DND-41 (cell line): ENCODE measurements around the gene TEP1.

Experiments
- ATAC-seq: fragments of 200-7000 bp; cut with Tn5 transposase; 3 replicates; pipeline ENCODE4 v1.9.1; 2021; ENCODE audit warnings: low read depth; ENCODE audit not compliant: insufficient read depth
- DNase-seq: peaks from one replicate; pipeline ENCODE4 v3.0.0-alpha.2; 2020
- H2AFZ ChIP-seq: 2 replicates; pipeline ENCODE4 v1.6.0; 2012; ENCODE audit warnings: low read depth, low read length
- H3K27ac ChIP-seq: 2 replicates; pipeline ENCODE4 v1.5.1; 2012; ENCODE audit warnings: low read length, inconsistent platforms
- H3K27me3 ChIP-seq: fragments of 200-600 bp; sonication (generic); 2 replicates; pipeline ENCODE4 v1.6.0; 2012; ENCODE audit warnings: low read length, mild to moderate bottlenecking, inconsistent platforms; ENCODE audit not compliant: insufficient read depth, poor library complexity
- H3K36me3 ChIP-seq: 2 replicates; pipeline ENCODE4 v1.5.1; 2012; ENCODE audit warnings: low read length, inconsistent platforms; ENCODE audit not compliant: insufficient read depth
- H3K4me1 ChIP-seq: 2 replicates; pipeline ENCODE4 v1.5.1; 2012; ENCODE audit warnings: mild to moderate bottlenecking, low read length; ENCODE audit not compliant: insufficient read depth
- H3K4me2 ChIP-seq: 2 replicates; pipeline ENCODE4 v1.6.0; 2012; ENCODE audit warnings: mild to moderate bottlenecking, moderate library complexity, low read length, inconsistent platforms; ENCODE audit not compliant: insufficient read depth
- H3K4me3 ChIP-seq, 2 experiments: fragments of 200-600 bp in 1 of 2; shearing (Covaris generic) in 1 of 2; 2 replicates each; pipeline ENCODE4 v1.5.1; 2012 to 2016; ENCODE audit warnings: inconsistent platforms in 2 of 2, low read length in 2 of 2, mild to moderate bottlenecking in 2 of 2, low read depth in 1 of 2, moderate library complexity in 1 of 2
- H3K79me2 ChIP-seq: 2 replicates; pipeline ENCODE4 v1.6.0; 2012; ENCODE audit warnings: low read length, inconsistent platforms; ENCODE audit not compliant: insufficient read depth
- H3K9ac ChIP-seq: 2 replicates; pipeline ENCODE4 v1.6.0; 2012; ENCODE audit warnings: low read depth, mild to moderate bottlenecking, inconsistent platforms, low read length, moderate library complexity
- H3K9me3 ChIP-seq: 2 replicates; pipeline ENCODE4 v1.5.1; 2012; ENCODE audit warnings: low read length, moderate library complexity, mild to moderate bottlenecking, inconsistent platforms; ENCODE audit not compliant: insufficient read depth, severe bottlenecking
- H4K20me1 ChIP-seq: 2 replicates; pipeline ENCODE4 v1.6.0; 2012; ENCODE audit warnings: low read length; ENCODE audit not compliant: insufficient read depth
- EZH2 ChIP-seq: IDR thresholded peaks from 3 replicates; pipeline ENCODE4 v1.6.1; 2012; ENCODE audit warnings: borderline replicate concordance, low read depth, mild to moderate bottlenecking, moderate library complexity, low read length, inconsistent platforms; ENCODE audit not compliant: severe bottlenecking
- TF ChIP-seq, protein P1 (sequence below): IDR thresholded peaks from 2 replicates; pipeline ENCODE4 v1.5.1; 2012; ENCODE audit warnings: borderline replicate concordance, low read length, moderate library complexity, mild to moderate bottlenecking; ENCODE audit not compliant: poor library complexity, severe bottlenecking; ENCODE audit errors: extremely low read depth

Gene TEP1

GRCh38 chr14:20400965-20401593 is 12.2 kb downstream of the TEP1 start:
- H3K4me3 ChIP-seq = no peak overlapping the region
- peaks cover 66% of the 10 kb centered on the region for H3K36me3 ChIP-seq
- TF ChIP-seq, protein P1, sequence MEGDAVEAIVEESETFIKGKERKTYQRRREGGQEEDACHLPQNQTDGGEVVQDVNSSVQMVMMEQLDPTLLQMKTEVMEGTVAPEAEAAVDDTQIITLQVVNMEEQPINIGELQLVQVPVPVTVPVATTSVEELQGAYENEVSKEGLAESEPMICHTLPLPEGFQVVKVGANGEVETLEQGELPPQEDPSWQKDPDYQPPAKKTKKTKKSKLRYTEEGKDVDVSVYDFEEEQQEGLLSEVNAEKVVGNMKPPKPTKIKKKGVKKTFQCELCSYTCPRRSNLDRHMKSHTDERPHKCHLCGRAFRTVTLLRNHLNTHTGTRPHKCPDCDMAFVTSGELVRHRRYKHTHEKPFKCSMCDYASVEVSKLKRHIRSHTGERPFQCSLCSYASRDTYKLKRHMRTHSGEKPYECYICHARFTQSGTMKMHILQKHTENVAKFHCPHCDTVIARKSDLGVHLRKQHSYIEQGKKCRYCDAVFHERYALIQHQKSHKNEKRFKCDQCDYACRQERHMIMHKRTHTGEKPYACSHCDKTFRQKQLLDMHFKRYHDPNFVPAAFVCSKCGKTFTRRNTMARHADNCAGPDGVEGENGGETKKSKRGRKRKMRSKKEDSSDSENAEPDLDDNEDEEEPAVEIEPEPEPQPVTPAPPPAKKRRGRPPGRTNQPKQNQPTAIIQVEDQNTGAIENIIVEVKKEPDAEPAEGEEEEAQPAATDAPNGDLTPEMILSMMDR = no peak
- TF ChIP-seq EZH2 = no peak
- no peaks in the 10 kb centered on the region for H3K9me3 ChIP-seq
- no peaks in the 10 kb centered on the region for H3K79me2 ChIP-seq
- ATAC-seq (no peak), DNase-seq (no peak)
- no peaks in the 10 kb centered on the region for H4K20me1 ChIP-seq
- H3K27me3 ChIP-seq = no peaks in the 10 kb centered on the region
- no peaks in the 10 kb centered on the region for H3K4me1 ChIP-seq
- no peak overlapping the region for H3K27ac ChIP-seq
- H2AFZ ChIP-seq = no peak overlapping the region
- no peak overlapping the region for H3K9ac ChIP-seq
- no peak overlapping the region for H3K4me2 ChIP-seq

GRCh38 chr14:20400589-20400964 is 12.7 kb downstream of the TEP1 start:
- peaks cover 67% of the 10 kb centered on the region for H3K36me3 ChIP-seq
- no peak overlapping the region for H3K9ac ChIP-seq
- no peaks in the 10 kb centered on the region for H3K9me3 ChIP-seq
- H3K4me2 ChIP-seq = no peak overlapping the region
- ATAC-seq (no peak), DNase-seq (no peak)
- no peaks in the 10 kb centered on the region for H4K20me1 ChIP-seq
- H3K4me3 ChIP-seq = no peak overlapping the region
- no peaks in the 10 kb centered on the region for H3K4me1 ChIP-seq
- no peak overlapping the region for H2AFZ ChIP-seq
- H3K27me3 ChIP-seq = no peaks in the 10 kb centered on the region
- TF ChIP-seq, protein P1 = no peak
- TF ChIP-seq EZH2 = no peak
- H3K79me2 ChIP-seq = no peaks in the 10 kb centered on the region
- H3K27ac ChIP-seq = no peak overlapping the region

GRCh38 chr14:20397511-20397910 is 15.8 kb downstream of the TEP1 start:
- H3K9me3 ChIP-seq = no peaks in the 10 kb centered on the region
- no peak overlapping the region for H3K4me3 ChIP-seq
- no peak for ATAC-seq
- H3K36me3 ChIP-seq = peaks cover 60% of the 10 kb centered on the region
- no peaks in the 10 kb centered on the region for H4K20me1 ChIP-seq
- H3K9ac ChIP-seq = no peak overlapping the region
- no peak overlapping the region for H3K27ac ChIP-seq
- no peak overlapping the region for H3K4me2 ChIP-seq
- H3K4me1 ChIP-seq = no peaks in the 10 kb centered on the region
- no peaks in the 10 kb centered on the region for H3K27me3 ChIP-seq
- TF ChIP-seq EZH2 = no peak
- TF ChIP-seq, protein P1 = no peak
- no peaks in the 10 kb centered on the region for H3K79me2 ChIP-seq
- no peak for DNase-seq
- no peak overlapping the region for H2AFZ ChIP-seq

GRCh38 chr14:20391505-20391904 is 21.8 kb downstream of the TEP1 start:
- Histone ChIP-seq H3K9ac (no peak overlapping the region), H3K4me1 (no peaks in the 10 kb centered on the region), H3K27me3 (no peaks in the 10 kb centered on the region), H3K27ac (no peak overlapping the region), H2AFZ (no peak overlapping the region), H3K9me3 (no peaks in the 10 kb centered on the region), H4K20me1 (no peaks in the 10 kb centered on the region), H3K36me3 (peaks cover 76% of the 10 kb centered on the region), H3K4me2 (no peak overlapping the region), H3K79me2 (no peaks in the 10 kb centered on the region), H3K4me3 (no peak overlapping the region)
- ATAC-seq = no peak
- TF ChIP-seq, protein P1 = no peak
- TF ChIP-seq EZH2 = no peak
- DNase-seq = no peak
